HUES48 (cell line): ENCODE measurements around the gene HDAC11.
"Not testable (repeated sequence)": the region's sequence is repeated elsewhere in the genome, so short reads cannot be mapped to it uniquely, and the experiment has no call there.

ENCODE experiments used
- H3K27ac ChIP-seq: one replicate; pipeline ENCODE4 v1.7.0; 2013; ENCODE audit warnings: low read depth, low read length, inconsistent platforms
- H3K27me3 ChIP-seq: 2 replicates; pipeline ENCODE4 v1.6.1; 2013; ENCODE audit warnings: mild to moderate bottlenecking, low read length; ENCODE audit not compliant: control insufficient read depth, insufficient read depth
- H3K36me3 ChIP-seq: 2 replicates; pipeline ENCODE4 v1.6.1; 2013; ENCODE audit warnings: low read length; ENCODE audit not compliant: control insufficient read depth, insufficient read depth
- H3K4me1 ChIP-seq: 2 replicates; pipeline ENCODE4 v1.6.1; 2013; ENCODE audit warnings: mild to moderate bottlenecking, low read length; ENCODE audit not compliant: control insufficient read depth, insufficient read depth
- H3K4me3 ChIP-seq: 2 replicates; pipeline ENCODE4 v1.5.1; 2013; ENCODE audit warnings: mild to moderate bottlenecking, low read depth, low read length
- H3K9ac ChIP-seq: 2 replicates; pipeline ENCODE4 v1.6.1; 2013; ENCODE audit warnings: mild to moderate bottlenecking, low read depth, low read length, moderate library complexity
- H3K9me3 ChIP-seq: 2 replicates; pipeline ENCODE4 v1.6.1; 2013; ENCODE audit warnings: low read length; ENCODE audit not compliant: control insufficient read depth, insufficient read depth

The HDAC11 gene

DNA sequence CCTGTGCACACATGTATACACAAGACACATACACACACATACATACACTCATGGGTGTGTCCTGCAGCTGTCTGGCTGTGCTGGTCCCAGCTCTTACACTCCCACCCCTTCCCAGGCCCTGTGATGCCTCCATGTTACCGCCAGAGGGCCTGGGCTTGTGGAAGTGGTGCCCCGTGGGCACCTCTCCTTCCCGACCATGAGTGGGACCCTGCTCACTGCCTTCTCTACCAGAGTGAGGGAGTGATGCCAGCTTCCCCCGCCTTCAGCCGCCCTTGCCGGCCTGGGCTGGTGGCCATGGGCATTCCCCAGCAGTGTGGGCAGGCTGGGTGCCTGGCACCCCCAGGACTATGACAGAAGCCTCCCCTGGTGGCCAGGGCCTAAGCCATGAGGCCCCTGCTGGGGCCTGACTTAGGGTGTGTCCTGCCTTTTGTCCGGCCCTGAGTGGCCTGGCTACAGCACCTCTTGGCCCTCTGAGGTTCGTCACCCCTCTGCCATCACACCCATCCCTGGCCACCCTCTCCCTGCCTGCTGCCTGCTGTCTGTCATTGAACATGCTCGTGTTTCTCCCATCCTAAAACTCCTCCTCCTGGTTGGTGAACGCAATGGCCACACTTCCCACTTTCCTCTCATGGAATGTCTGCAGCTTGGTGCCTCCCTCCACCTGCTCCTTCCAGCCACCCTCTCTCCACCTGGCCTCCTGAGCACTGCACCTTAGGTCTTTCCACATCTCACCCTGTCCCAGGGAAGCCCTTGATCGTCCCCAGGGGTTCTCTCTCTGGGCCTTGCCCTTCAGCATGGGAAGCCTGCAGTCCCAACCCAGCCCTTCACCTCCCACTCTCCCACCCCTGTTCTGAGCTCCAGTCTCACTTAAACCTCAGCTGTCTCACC is 14.6 kb downstream of the HDAC11 start:
- Histone ChIP-seq H3K9me3 (no peaks in the 10 kb centered on the region), H3K27ac (no peak overlapping the region), H3K27me3 (no peaks in the 10 kb centered on the region), H3K4me1 (peaks cover 6% of the 10 kb centered on the region; the same call in 1 of the 2 replicates), H3K4me3 (no peak overlapping the region), H3K36me3 (no peaks in the 10 kb centered on the region), H3K9ac (no peak overlapping the region)

DNA sequence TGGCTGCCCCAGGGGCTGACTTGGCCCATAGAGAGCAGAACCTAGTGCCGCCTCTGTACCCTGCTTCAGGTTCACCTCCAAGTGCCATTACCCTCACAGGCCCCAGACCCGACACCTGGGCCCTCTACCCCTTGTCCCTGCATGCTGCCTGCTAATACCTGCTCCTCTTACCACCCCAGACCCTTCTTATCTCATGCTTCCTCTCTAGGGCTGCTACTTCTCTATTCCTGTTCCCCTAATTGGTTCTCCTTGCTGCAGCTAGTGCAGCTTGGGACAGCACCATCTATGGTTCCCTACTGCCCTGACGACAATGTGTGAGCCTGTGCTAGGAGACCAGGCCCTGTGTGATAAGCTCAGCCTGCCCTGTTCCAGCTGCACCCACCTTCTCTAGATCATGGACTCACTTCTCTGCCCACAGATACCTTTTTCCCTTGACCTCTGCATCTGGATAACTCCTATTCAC is 15.3 kb downstream of the HDAC11 start:
- Histone ChIP-seq H3K9ac (no peak overlapping the region), H3K4me1 (peaks cover 6% of the 10 kb centered on the region; the same call in 1 of the 2 replicates), H3K9me3 (no peaks in the 10 kb centered on the region), H3K4me3 (no peak overlapping the region), H3K36me3 (no peaks in the 10 kb centered on the region), H3K27ac (no peak overlapping the region), H3K27me3 (no peaks in the 10 kb centered on the region)

DNA sequence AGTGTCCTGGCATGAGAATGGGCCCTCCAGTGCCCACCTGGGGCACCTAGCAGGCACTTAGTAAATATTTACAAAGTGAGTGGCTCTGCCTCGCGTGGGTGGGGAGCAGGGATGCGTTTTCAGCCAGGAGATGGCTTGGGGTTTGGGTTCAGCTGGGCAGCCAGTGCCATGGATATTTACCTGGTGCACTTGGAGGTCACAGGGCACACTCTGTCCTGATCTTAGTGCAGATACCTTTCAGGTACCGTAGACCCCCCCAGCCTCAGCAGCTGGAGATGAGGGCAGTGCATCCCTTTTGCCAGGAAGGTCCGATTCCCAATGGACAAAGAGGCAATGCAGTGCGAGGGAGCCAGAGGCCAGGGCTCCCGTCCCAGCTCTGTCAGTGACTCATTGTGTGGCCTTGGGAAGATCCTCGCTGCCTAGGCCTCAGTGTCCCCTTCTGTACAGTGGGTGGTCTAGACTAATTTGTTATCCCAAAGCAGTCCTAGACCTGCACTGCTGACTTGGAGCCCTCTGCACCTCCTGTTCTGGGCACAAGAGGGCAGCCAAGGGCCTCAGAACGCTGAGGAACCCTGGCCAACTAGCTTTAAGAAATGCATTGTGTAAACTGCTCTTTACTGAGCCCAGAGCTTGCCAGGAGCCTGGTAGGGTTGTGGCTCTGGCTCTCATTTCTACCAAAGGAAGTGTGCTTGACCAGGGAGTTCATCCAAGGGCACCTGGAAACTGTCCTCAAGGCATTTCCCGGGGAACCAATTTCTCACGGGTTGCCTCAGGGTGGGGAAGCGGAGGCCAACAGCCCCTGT is 16.0 kb downstream of the HDAC11 start:
- H3K27me3 ChIP-seq = no peaks in the 10 kb centered on the region
- H3K9me3 ChIP-seq = no peaks in the 10 kb centered on the region
- H3K9ac ChIP-seq = no peak overlapping the region
- no peaks in the 10 kb centered on the region for H3K36me3 ChIP-seq
- no peak overlapping the region for H3K4me3 ChIP-seq
- H3K4me1 ChIP-seq = peaks cover 6% of the 10 kb centered on the region; the same call in 1 of the 2 replicates
- no peak overlapping the region for H3K27ac ChIP-seq

DNA sequence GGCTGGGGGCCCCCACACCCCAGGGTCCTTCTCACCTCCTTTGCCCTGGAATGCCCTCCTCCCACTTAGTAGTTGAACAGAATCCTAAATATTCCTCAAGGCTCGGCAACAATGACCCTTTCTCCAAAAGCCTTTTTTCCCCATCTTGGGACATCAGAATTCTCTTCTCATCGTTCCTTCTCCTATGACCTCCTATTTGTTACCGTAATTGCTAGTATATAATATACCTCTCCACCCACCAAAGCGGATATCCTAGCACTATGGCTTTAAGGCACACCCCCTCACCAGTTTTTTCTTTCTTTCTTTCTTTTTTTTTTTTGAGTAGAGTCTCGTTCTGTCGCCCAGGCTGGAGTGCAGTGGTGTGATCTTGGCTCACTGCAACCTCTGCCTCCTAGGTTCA is 16.8 kb downstream of the HDAC11 start:
- no peaks in the 10 kb centered on the region for H3K27me3 ChIP-seq
- no peak overlapping the region for H3K27ac ChIP-seq
- no peak overlapping the region for H3K9ac ChIP-seq

DNA sequence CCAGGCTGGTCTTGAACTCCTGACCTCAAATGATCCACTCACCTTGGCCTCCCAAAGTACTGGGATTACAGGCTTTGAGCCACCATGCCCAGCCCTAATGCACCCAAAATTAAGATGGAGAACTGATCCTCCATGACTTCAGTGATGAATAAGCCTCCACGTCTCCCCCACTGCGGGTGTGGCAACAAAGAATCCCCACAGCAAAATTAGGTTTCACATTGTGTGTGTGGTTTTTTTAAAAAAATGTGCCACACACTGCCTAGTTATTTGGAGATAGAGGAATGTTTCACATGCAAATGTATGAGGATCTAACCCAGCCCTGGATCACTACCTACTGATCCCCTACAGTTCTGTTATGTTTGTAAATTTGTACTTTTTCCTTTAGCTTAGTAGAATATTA is 17.3 kb downstream of the HDAC11 start:
- H3K4me3 ChIP-seq = no peak overlapping the region
- no peaks in the 10 kb centered on the region for H3K27me3 ChIP-seq
- H3K27ac ChIP-seq = no peak overlapping the region
- peaks cover 6% of the 10 kb centered on the region; the same call in 1 of the 2 replicates for H3K4me1 ChIP-seq
- H3K9ac ChIP-seq = no peak overlapping the region
- no peaks in the 10 kb centered on the region for H3K9me3 ChIP-seq
- H3K36me3 ChIP-seq = no peaks in the 10 kb centered on the region

More for the DNA sequence above, 16.8 kb downstream of the HDAC11 start:
- Histone ChIP-seq H3K4me3 (no peak overlapping the region), H3K36me3 (no peaks in the 10 kb centered on the region), H3K9me3 (no peaks in the 10 kb centered on the region), H3K4me1 (peaks cover 6% of the 10 kb centered on the region; the same call in 1 of the 2 replicates)

GRCh38 chr3:13498354-13499060 is 18.4 kb downstream of the HDAC11 start:
- Histone ChIP-seq H3K9ac (no peak overlapping the region), H3K27ac (no peak overlapping the region)

GRCh38 chr3:13499246-13499645 is 19.1 kb downstream of the HDAC11 start:
- H3K27ac ChIP-seq, H3K9ac ChIP-seq, H3K9me3 ChIP-seq: not testable (repeated sequence)

More at GRCh38 chr3:13498354-13499060, 18.4 kb downstream of the HDAC11 start:
- Histone ChIP-seq H3K9me3 (no peaks in the 10 kb centered on the region), H3K4me3 (no peak overlapping the region), H3K27me3 (no peaks in the 10 kb centered on the region), H3K4me1 (peaks cover 6% of the 10 kb centered on the region; the same call in 1 of the 2 replicates), H3K36me3 (no peaks in the 10 kb centered on the region)

DNA sequence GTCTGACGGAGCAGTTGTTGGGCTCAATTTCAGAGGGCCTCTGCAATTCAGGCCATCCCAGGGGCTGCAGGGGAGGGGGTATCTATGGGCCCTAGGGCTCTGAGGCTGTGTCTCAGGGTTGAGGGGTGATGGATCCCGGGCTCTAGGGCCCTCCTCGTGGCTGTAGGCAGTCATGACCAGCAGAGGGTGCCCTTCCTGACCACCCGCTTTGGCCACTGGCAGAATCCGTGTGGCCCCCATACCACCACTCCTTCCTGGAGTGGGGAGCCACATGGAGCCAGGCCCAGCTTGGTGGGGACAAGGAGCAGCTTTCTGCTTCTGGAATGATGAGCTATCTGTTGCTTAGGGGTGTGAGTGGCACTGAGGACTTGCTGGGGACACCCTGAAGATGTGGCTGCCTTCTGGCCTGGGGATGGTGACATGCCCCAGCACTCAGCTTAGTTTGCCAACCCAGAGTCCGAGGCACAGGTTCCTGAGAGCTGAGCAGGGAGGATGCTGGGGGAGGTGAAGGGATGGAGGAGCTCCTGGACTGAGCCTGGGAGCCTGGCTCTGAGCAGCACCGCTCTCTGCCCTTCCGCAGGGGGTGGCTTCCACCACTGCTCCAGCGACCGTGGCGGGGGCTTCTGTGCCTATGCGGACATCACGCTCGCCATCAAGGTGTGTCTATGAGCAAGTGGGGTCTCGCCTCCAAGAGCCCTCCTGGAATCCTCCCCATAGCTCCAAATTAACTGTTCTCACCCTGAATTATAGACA is 20.2 kb downstream of the HDAC11 start:
- Histone ChIP-seq H3K27ac (no peak overlapping the region), H3K27me3 (no peaks in the 10 kb centered on the region), H3K9me3 (no peaks in the 10 kb centered on the region), H3K4me3 (no peak overlapping the region), H3K9ac (no peak overlapping the region), H3K36me3 (no peaks in the 10 kb centered on the region), H3K4me1 (peaks cover 6% of the 10 kb centered on the region; the same call in 1 of the 2 replicates)

More at GRCh38 chr3:13499246-13499645, 19.1 kb downstream of the HDAC11 start:
- not testable (repeated sequence) for H3K4me1 ChIP-seq, H3K36me3 ChIP-seq, H3K4me3 ChIP-seq, H3K27me3 ChIP-seq

- Histone ChIP-seq H3K9ac (no peak overlapping the region), H3K27me3 (no peaks in the 10 kb centered on the region), H3K27ac (no peak overlapping the region), H3K4me3 (no peak overlapping the region), H3K36me3 (no peaks in the 10 kb centered on the region), H3K4me1 (peaks cover 6% of the 10 kb centered on the region; the same call in 1 of the 2 replicates), H3K9me3 (no peaks in the 10 kb centered on the region)
These were observed 20.9 kb downstream of the HDAC11 start for GRCh38 chr3:13501056-13501455.

DNA sequence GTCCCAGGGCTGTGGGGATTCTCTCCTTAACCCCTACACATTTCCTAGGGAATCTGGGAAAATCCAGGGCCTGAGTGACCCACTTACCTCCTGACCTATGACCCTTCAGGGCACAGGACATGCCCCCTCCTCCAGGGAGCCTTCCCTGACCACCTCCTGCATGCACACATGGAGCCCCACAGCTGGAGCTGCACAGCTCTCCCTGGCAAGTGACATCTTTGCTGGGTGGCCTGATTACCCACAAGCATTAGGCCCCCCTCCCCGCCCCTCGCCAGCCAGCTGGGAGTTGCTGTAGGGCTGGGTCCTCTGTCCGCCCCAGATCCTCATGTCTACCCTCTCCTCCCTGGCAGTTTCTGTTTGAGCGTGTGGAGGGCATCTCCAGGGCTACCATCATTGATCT is 21.4 kb downstream of the HDAC11 start:
- Histone ChIP-seq H3K27me3 (no peaks in the 10 kb centered on the region), H3K9me3 (no peaks in the 10 kb centered on the region), H3K9ac (no peak overlapping the region), H3K27ac (no peak overlapping the region), H3K36me3 (no peaks in the 10 kb centered on the region), H3K4me3 (no peak overlapping the region), H3K4me1 (peaks cover 4% of the 10 kb centered on the region; the same call in 1 of the 2 replicates)
